GM18861 (cell line): ENCODE results near the gene SPRN.
"Not testable (repeated sequence)": the region's sequence is repeated elsewhere in the genome, so short reads cannot be mapped to it uniquely, and the experiment has no call there.

Experiments used
- ATAC-seq: cut with Tn5 transposase; IDR thresholded peaks from one replicate; pipeline ENCODE4 v1.9.1; 2021; ENCODE audit not compliant: unreplicated experiment

SPRN gene, protein sequence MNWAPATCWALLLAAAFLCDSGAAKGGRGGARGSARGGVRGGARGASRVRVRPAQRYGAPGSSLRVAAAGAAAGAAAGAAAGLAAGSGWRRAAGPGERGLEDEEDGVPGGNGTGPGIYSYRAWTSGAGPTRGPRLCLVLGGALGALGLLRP

DNA sequence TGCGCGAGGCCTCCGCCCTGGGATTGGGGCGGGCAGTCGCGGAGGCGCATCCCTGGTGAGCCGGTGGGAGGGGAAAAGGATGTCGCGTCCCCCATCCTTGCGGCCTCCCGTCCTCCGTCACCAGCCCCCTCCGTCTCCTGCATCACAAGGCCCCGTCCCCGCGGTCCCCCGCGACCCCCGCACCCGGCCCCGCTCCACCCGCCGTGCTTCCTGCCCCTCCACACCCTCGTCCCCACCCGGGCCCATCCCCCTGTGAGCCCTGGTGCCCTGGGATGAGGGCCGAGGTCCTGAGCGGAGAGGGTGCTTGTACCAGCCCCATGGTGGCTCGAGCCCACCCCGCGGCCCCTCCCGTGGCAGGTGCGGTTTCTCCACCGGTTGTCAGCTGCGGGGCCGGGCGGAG lies at the start of gene SPRN:
Gene SPRN (minus strand): TSS at position 25 of the 400 bp plus-strand sequence. CDS start 944 bp downstream, outside the sequence.
- not testable (repeated sequence) for ATAC-seq

DNA sequence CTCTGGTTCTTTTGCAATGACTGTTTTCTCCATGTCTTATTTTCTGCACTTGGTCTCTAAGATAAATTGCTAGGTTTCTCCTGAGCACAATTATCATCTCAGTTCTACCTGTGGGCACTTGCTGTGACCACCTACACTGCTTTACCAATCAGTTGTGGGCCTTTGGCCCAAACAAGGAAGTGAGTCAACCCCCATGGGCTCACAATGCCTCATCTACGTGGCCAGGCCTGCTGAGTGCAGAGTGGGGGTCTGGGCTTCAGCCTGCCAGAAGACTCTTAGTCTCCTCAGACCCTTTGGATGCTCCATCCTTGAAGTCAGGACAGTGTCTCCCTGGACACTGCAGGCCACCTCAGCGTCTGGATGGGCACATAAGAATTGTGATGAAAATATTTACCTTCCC lies 49.6 kb upstream of the SPRN start:
- no peak for ATAC-seq

DNA sequence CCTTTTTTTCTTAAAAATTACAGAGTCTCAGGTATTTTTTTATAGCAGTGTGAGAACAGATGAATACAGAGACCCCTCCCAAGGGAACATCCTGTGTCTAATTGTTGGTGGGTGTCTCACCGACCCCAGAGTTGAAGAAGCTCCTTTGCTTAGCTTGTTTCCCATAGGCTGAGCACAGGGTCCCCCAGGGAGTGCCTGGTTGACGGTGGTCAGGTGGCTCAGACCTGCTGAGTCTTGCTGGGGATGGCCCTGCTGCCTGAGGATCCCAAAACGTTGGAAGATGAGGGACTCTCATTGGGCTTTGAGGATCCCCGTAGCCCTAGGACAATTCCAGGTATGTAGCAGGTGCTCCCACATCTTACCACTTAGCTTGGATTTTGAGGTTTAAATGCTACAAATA lies 48.8 kb upstream of the SPRN start:
- no peak for ATAC-seq

DNA sequence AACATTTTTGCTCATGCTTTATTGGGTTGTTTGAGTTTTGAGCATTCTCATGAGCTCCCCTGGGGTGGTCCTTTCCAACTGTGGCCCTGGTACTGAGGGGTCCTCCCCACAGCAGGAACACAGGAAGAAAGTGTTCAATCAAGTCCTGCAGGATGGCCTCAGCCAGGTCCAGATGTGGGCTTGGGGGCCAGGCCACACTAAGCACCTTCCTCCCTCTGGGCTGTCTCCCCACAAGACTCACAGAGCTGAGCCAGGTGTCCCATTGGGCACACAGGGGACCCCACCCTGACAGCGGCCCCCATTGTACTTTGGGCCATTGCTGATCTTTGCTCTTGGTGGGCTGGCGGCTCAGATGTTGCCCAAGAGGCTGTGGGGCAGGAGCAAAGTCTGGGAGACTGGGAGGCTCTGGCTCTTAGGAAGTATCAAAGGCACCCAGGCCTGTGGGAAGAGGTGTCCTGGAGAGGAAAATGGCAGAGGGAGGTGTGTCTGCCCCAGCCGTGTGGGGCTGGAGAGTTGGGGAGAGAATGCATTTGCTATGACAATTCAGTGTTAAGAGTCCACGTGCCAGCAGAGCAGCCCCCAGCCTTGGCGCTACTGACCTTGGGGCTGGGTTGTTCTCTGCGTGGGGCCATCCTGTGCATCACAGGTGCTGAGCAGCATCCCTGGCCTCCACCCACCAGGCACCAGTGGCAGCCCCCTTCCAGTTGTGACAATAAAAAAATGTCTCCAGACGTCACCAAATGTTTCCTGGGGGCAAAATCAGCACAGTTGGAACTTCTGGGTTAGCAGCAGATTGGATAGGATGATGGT lies 47.1 kb upstream of the SPRN start:
- ATAC-seq, result no peak

DNA sequence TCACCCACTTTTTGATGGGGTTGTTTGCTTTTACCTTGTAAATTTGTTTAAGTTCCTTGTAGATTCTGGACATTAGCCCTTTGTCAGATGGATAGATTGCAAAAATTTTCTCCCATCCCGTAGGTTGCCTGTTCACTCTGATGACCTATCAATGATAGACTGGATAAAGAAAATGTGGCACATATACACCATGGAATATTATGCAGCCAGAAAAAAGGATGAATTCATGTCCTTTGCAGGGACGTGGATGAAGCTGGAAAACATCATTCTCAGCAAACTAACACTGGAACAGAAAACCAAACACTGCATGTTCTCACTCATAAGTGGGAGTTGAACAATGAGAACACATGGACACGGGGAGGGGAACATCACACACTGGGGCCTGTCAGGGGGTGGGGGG lies 44.8 kb upstream of the SPRN start:
- not testable (repeated sequence) for ATAC-seq

DNA sequence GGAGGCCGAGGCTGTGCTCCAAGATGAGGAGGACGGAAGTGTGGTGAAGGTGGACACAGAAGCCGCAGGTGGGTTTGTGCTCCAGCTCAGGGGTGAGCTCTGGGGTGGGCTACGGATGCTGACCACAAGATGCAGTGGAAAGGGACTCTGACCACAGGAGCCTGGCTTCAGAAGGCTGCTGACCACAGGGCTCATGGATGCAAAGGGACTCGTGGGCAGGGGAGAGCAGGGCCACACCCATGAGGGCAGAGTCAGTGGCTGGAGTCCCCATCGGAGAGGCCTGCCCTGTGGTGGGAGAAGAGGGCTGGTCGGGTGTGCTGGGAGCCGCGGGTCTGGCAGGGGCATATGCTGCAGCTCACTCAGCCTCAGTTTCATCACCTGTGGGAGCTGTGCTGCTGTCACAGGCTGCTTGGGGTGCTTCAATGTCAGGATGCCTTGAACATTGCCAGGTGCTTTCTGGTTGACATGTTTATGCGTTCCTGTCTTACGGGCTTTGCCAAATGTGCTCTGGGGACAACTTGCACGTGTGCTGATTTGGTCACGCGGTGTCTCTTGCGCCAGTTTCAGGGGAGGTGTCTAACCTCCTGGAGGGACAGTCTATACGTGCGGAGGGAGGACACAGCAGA lies 43.0 kb upstream of the SPRN start:
- no peak for ATAC-seq

DNA sequence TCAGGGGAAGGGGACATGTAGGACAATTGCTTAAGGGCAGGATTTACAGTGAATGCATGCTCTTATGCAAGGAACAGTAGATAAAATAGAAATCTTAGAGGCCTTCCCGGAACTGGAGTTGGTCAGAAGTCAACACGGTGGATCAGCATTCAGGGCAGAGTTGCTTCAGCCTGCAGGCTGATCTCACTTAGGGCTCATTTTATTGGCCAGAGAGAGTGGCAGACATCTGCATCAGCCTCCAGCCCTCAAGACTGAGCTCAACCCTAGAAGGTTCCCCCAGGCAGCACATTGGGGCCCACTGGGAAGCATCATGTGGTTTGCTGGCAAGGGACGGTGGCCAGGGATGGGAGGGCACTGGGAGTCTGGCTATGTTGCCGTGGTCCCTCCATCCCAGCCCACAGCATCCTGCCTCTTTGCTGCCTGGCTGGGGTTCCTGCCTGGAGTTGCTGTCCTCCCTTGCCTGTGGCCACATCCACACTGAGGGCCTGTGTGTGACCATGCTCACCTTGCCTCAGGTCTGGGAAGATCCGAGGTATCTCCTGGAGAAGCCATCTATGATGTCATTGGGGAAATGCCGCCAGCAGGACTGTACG lies 42.4 kb upstream of the SPRN start:
- no peak for ATAC-seq

DNA sequence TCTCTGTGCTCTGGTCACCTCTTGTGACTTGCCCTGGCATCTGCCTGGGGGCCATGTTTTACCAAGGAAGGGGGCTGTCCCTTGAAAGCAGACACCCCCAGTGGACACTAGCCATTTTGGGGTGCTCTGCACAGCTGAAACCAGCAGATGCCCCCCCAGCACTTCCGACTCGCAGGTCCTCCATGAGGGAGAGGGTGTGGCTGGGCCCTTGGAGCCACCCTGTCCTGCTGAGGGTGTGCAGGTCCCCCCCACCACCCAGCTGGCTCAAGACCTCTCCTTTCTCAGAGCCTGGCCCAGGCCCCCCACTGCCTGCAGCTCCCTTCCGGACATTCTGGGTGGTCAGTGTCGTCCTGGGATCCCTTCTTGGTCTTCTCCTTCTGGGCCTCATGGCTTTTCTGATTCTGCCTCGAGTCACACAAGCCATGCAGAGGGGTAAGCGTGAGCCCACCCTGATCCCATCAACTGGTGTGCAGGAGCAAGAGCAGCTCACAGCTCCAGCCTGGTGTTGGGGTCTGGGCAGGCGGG lies 41.6 kb upstream of the SPRN start:
- no peak for ATAC-seq

DNA sequence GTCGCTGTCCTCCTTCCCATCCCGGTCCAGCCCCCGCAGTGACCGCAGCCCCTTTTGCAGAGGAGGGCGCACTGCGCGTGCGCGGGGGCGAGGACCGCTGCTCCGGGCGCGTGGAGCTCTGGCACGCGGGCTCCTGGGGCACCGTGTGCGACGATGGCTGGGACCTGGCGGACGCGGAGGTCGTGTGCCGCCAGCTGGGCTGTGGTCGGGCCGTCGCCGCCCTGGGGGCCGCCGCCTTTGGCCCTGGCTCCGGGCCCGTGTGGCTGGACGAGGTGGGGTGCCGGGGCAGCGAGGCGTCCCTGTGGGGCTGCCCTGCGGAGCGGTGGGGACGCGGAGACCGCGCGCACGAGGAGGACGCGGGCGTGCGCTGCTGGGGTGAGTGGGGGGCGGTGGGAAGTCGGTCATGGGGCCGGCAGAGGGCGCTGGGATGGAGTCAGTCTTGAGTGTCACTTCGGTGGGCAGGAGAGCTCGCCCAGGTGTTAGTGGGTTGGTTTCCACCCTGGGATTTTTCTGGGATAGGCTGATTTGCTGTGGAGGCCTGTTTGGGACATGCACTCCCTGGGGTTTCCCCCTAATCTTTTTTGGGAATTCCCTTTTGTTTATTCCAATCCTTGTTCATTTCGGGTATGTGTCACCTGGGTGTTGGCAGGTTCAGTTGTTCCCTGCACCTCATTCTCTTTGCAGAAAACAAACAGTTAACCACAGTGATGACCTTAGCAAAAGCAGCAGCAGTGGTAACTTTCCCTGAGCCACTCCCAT lies 40.9 kb upstream of the SPRN start:
- no peak for ATAC-seq

DNA sequence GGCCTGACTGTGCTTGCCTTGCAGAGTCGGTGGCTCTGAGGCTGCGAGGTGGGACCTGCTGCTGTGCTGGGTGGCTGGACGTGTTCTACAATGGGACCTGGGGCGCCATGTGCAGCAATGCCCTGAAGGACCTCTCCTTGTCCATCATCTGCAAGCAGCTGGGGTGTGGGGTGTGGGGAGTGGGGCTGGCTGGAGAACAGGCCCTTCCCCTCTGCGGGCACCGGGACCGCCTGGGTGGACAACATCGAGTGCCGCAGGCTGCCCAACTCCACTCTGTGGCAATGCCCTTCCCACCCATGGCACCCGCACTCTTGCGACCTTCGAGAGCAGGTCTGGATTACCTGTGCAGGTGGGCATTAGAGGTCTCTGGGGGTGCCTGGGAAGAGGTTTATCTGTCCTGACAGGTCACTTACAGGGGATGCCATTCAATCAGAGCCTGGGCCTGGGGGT lies 40.2 kb upstream of the SPRN start:
- ATAC-seq, result no peak

DNA sequence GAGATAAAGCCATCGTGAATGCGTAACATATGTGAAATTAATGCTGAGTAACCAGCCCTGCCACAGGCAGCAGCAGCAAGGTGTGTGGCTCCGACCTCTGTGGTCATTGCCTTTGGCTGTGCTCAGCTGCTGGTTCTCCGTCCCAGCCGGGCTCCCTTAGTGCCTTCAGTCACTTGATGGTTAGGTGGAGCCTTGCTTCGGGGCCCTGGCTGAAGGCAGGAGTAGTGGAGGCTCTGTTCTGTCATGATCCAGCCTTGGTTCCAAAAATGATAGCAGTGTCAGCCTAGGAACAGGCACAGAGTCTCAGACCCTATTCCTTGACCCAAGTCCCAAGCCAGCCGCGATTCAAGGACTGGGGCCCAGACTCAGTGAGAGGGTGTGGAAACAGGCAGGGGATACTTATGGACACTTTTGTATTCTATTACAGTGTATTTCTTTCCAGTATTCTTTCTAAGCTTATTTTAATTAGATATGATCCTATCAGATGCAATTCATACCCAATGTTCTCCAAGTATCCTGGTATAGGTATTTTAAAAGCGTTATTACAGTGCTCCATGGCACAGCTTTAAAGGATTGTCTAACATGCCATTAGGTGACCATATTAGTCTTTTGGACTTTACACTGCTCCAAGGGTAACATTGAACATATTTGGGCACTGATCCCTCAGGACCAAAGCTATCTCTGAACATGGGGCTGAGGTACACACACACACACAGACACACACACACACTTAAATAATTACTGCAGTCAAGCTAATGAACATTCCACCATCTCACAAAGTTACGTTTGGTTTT lies 38.3 kb upstream of the SPRN start:
- ATAC-seq, result no peak

DNA sequence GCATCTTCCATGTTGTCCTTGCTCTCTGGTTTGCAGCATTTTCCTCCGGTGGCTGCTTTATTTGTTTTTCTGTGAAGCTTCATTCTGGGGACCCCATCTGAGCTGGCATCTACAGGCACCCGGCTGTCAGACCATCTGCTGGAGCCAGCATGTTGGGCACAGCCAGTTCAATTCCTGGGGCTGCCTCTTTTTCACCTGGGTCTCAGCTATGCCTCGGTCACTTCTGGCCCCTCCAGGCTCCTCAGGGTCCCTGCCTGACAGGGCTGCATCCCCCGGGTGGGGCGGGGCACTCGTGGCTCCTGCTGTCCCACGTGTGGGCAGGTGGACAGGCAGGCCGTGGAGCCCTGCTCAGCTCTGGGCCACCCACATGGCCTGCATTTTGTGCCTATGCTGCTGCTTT lies 37.4 kb upstream of the SPRN start:
- ATAC-seq, result no peak

DNA sequence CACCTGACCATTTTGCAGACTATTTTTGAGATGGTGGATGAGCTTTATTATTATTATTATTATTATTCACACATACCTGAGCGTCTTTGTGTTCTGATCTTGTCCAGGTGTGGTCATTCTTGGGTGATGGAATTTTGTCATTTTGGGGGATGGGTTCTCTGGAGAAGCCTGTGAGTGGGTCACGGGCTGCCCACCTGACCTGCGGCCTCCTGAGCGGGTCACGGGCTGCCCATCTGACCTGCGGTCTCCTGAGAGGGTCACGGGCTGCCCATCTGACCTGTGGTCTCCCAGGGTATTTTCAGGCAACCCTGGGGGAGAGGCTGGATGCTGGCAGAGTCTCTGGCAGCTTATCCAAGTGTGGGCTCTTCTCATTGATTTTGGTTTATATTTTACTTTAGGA lies 36.6 kb upstream of the SPRN start:
- ATAC-seq, result no peak

DNA sequence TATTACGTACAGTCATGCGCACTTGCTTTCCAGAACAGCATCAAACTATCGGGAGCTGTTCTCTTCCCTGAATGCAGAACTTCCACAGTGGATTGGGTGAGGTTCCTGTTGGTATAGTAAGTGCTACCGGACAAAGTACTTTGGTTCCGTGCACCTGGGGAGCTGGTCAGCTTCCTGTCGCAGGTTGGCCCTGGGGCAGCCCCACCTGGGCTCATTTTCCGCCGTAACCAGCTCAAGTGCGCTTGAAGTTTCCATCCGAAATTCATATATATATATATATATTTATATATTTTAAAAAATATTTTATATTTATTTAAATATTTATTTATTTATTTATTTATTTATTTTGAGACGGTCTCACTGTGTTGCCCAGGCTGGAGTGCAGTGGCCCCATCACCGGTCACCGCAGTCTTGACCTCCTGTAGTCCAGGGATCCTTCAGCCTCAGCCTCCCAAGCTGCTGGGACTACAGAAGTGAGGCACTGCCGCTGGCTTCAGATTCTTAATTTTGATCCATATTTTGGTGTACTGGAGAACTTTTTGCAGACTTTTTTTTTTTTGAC lies 35.9 kb upstream of the SPRN start:
- ATAC-seq, result no peak

DNA sequence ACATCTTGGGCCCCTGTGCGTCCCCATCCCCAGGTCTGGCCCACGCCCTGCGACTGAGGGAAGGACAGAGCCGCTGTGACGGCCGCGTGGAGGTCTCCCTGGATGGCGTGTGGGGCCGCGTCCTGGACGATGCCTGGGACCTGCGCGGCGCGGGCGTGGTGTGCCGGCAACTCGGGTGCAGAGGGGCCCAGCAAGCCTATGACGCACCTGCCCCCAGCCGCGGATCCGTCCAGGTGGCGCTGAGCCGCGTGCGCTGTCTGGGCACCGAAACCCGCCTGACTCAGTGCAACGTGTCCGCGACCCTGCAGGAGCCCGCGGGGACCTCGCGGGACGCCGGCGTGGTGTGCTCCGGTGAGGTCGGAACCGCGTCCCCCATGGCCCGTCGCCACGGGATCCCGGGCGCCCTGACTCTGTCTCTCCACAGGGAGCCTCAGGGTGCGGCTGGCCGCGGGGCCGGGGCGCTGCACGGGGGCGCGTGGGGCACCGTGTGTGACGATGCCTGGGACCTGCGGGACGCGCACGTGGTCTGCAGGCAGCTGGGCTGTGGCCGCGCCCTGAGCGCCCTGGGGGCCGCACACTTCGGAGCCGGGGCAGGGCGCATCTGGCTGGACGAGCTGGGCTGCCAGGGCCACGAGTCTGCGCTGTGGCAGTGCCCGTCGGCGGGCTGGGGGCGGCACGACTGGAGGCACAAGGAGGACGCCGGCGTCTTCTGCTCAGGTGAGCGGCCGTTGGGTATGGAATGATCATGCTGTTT lies 35.2 kb upstream of the SPRN start:
- ATAC-seq, result no peak

DNA sequence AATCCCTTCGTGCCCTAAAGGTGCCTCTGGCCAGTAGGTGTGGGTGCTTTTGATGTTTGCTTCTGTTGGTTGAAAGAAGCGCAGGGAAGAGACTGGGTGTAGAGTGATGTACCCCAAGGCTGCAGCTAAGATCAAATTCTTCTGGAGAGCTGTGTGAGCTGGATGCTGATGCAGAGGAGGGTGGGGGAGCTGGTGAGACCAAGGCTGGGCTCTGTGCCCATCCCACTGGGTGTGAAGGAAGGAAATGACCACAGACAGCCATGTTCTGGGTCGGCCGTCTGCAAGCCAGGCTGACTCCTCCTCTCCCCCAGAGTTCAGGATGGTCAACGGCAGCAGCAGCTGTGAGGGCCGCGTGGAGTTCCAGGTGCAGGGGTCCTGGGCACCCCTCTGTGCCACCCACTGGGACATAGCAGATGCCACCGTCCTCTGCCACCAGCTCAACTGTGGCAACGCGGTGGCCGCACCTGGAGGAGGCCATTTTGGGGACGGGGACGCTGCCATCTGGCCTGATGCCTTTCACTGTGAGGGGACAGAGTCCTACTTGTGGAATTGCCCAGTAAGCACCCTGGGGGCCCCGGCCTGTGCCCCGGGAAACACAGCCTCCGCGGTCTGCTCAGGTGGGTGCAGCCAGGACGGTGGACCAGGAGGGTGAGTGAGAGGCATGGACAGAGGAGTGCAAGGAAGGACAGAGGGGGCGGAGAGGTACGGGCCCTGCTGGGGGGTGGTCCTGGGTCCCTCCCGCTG lies 34.5 kb upstream of the SPRN start:
- ATAC-seq, result no peak

DNA sequence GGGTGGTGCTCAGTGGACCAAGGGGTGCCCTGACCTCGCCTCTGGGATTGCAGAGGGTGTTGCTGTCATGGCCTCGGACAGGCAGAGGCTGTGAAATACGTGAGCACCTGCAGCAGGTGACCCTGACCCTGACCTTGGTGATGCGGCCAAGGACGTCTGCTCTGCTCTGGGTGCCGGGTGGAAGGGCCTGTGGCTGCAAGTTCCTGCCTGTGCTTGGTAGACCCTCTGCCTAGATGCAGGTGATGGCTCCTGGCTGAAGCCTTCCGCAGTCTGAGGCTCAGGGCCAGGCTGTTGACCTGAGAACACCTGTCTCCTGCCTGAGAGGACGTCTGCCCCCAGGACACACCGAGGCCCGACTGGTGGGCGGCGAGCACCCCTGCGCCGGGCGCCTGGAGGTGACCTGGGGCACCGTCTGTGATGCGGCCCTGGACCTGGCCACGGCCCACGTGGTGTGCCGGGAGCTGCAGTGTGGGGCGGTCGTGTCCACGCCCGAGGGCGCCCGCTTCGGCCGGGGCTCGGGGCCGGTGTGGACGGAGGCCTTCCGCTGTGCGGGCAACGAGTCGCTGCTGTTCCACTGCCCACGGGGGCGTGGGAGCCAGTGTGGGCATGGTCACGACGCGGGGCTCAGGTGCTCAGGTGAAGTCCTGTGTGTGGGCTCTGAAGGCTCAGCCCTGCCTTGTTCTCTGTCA lies 33.7 kb upstream of the SPRN start:
- ATAC-seq, result no peak
